GM12878 (cell line): ENCODE results near the gene TOX2.

Source experiments
- BCL11A ChIP-seq: IDR thresholded peaks from 2 replicates; pipeline ENCODE4 v1.6.1; 2011; ENCODE audit warnings: low read depth, low read length
- POLR2AphosphoS5 ChIP-seq: IDR thresholded peaks from 2 replicates; pipeline ENCODE4 v1.6.1; 2011; ENCODE audit warnings: mild to moderate bottlenecking, low read length, inconsistent platforms
- RAD21 ChIP-seq: IDR thresholded peaks from 2 replicates; pipeline ENCODE4 v1.6.1; 2011; ENCODE audit warnings: mild to moderate bottlenecking, low read depth, low read length, moderate library complexity; ENCODE audit not compliant: insufficient read depth
- SMC3 ChIP-seq: IDR thresholded peaks from 2 replicates; pipeline ENCODE4 v1.6.1; 2011; ENCODE audit warnings: low read length, improper control_type of control experiment, borderline replicate concordance
- YY1 ChIP-seq: IDR thresholded peaks from 2 replicates; pipeline ENCODE4 v1.6.1; 2011; ENCODE audit warnings: low read depth, mild to moderate bottlenecking, low read length
- ZZZ3 ChIP-seq: IDR thresholded peaks from 2 replicates; pipeline ENCODE4 v1.6.1; 2011; ENCODE audit warnings: low read depth; ENCODE audit not compliant: control insufficient read depth, insufficient read length
- TF ChIP-seq, protein P1 (sequence below), 3 experiments: IDR thresholded peaks in 2 of 3; conservative IDR thresholded peaks in 1 of 3; 2 replicates each; pipeline ENCODE4 v1.5.1; 2011; ENCODE audit warnings: low read depth in 3 of 3, low read length in 3 of 3, mild to moderate bottlenecking in 3 of 3, control low read depth in 2 of 3, moderate library complexity in 2 of 3, inconsistent platforms in 1 of 3, mixed read lengths in 1 of 3; ENCODE audit not compliant: control insufficient read depth in 2 of 3, insufficient read depth in 1 of 3; ENCODE audit errors: extremely low read depth in 1 of 3
- TF ChIP-seq, protein P2 (sequence below): IDR thresholded peaks from 2 replicates; pipeline ENCODE4 v1.6.1; 2011; ENCODE audit warnings: borderline replicate concordance, low read depth, mild to moderate bottlenecking, moderate library complexity, mixed read lengths, low read length; ENCODE audit not compliant: insufficient read depth; ENCODE audit errors: extremely low read length

DNA sequence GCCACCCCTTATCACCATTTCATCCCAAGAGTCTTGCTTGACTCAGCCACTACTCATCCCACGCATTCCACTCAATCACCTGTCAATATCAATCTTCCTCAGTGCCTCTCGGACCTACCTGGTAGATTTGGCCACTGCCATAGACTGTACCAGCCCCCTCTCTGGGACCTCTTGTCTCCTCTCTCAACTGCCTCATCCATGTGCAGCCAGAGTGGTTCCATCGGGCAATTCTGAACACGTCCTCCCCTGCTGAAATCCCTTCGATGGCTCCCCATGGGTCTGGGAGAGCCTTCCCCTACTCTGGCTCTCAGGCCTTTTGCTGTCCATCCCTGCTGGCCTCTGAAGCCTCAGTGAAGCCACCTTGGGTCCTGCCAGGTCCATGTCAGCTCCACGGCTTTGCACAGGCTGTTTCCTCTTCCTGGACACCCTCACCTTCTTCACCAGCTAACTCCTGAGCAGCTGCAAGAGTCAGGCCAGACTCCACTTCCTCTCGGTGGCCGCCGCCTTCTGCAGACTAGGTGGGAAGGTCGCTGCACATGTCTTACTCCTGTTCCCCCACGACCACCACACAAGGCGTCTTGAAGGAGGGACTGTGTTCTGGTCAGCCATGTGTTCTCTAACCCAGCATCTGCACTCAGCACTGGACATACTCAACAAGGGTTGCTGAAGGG is 120.4 kb downstream of the TOX2 start:
- TF ChIP-seq SMC3 (no peak), RAD21 (no peak), BCL11A (no peak), ZZZ3 (no peak), YY1 (no peak), POLR2AphosphoS5 (no peak)
- TF ChIP-seq, protein P1, sequence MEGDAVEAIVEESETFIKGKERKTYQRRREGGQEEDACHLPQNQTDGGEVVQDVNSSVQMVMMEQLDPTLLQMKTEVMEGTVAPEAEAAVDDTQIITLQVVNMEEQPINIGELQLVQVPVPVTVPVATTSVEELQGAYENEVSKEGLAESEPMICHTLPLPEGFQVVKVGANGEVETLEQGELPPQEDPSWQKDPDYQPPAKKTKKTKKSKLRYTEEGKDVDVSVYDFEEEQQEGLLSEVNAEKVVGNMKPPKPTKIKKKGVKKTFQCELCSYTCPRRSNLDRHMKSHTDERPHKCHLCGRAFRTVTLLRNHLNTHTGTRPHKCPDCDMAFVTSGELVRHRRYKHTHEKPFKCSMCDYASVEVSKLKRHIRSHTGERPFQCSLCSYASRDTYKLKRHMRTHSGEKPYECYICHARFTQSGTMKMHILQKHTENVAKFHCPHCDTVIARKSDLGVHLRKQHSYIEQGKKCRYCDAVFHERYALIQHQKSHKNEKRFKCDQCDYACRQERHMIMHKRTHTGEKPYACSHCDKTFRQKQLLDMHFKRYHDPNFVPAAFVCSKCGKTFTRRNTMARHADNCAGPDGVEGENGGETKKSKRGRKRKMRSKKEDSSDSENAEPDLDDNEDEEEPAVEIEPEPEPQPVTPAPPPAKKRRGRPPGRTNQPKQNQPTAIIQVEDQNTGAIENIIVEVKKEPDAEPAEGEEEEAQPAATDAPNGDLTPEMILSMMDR (IDR thresholded peaks at IDR 0.05 in 2 of 3, conservative IDR thresholded peaks at IDR 0.05 in 1 of 3; ENCODE audit: control insufficient read depth in 2 of 3, extremely low read depth in 1 of 3, insufficient read depth in 1 of 3, low read depth in 3 of 3, low read length in 3 of 3), result no peak
- TF ChIP-seq, protein P2, sequence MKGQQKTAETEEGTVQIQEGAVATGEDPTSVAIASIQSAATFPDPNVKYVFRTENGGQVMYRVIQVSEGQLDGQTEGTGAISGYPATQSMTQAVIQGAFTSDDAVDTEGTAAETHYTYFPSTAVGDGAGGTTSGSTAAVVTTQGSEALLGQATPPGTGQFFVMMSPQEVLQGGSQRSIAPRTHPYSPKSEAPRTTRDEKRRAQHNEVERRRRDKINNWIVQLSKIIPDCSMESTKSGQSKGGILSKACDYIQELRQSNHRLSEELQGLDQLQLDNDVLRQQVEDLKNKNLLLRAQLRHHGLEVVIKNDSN, result no peak
